IMR-90 (cell line): ENCODE results near the gene SMYD5. TPM values are rescaled to one million over a fixed set of nuclear protein-coding genes. Genes with fewer than 3 reads are reported as not detected.

Experiments used
- ATAC-seq: fragments of 200-7000 bp; cut with Tn5 transposase; 2 replicates; pipeline ENCODE4 v1.9.1; 2020; ENCODE audit warnings: low read depth, mild to moderate bottlenecking, moderate library complexity
- BruUV-seq: library from RNA; stranded (reverse); fragments of 400-500 nt; replicated peaks from 2 replicates; lab custom pipeline; 2021; lab: Mats Ljungman, UMichigan
- CTCF ChIA-PET: fragments of 300-600 bp; formaldehyde crosslinking; extraction: SDS; loops from one replicate; lab custom pipeline; 2021; ENCODE audit warnings: antibody characterized with exemption; lab: Yijun Ruan, JAX
- POLR2A ChIA-PET: fragments of 300-600 bp; sonication (Branson Sonifier 250); formaldehyde crosslinking; loops from one replicate; lab custom pipeline; 2022; ENCODE audit warnings: antibody characterized with exemption; ENCODE audit not compliant: unreplicated experiment; lab: Charles Lee
- DNase-seq: peaks from one replicate; pipeline ENCODE4 v3.0.0; 2013
- H2AFZ ChIP-seq: replicated peaks from 2 replicates; pipeline ENCODE3; 2013; ENCODE audit warnings: low read length, mild to moderate bottlenecking; ENCODE audit not compliant: poor library complexity
- H2AK5ac ChIP-seq: 2 replicates; pipeline ENCODE4 v1.6.1; 2013; ENCODE audit warnings: low read depth, low read length, inconsistent platforms
- H2AK9ac ChIP-seq: replicated peaks from 2 replicates; pipeline ENCODE3; 2013; ENCODE audit warnings: mild to moderate bottlenecking, low read depth, low read length, moderate library complexity; ENCODE audit not compliant: poor library complexity
- H2BK120ac ChIP-seq: 2 replicates; pipeline ENCODE4 v1.6.1; 2013; ENCODE audit warnings: low read depth, low read length, inconsistent platforms
- H2BK15ac ChIP-seq: 3 replicates; pipeline ENCODE4 v1.6.1; 2013; ENCODE audit warnings: low read depth, low read length, inconsistent platforms
- H2BK20ac ChIP-seq: 2 replicates; pipeline ENCODE4 v1.6.1; 2013; ENCODE audit warnings: low read depth, mild to moderate bottlenecking, inconsistent platforms, low read length, moderate library complexity
- H2BK5ac ChIP-seq: 2 replicates; pipeline ENCODE4 v1.6.1; 2013; ENCODE audit warnings: mild to moderate bottlenecking, low read depth, low read length, inconsistent platforms; ENCODE audit not compliant: poor library complexity, severe bottlenecking
- H3K14ac ChIP-seq: replicated peaks from 2 replicates; pipeline ENCODE4 v1.6.1; 2013; ENCODE audit warnings: low read depth, low read length, inconsistent platforms
- H3K18ac ChIP-seq: 2 replicates; pipeline ENCODE4 v1.6.1; 2013; ENCODE audit warnings: low read depth, low read length, control low read depth
- H3K23ac ChIP-seq: 2 replicates; pipeline ENCODE4 v1.6.1; 2013; ENCODE audit warnings: low read depth, low read length, inconsistent platforms
- H3K27ac ChIP-seq: 2 replicates; pipeline ENCODE4 v1.5.1; 2013; ENCODE audit warnings: mild to moderate bottlenecking, control low read depth, low read length; ENCODE audit not compliant: insufficient read depth
- H3K27me3 ChIP-seq: 2 replicates; pipeline ENCODE4 v1.6.1; 2013; ENCODE audit warnings: low read length; ENCODE audit not compliant: control insufficient read depth, insufficient read depth
- H3K36me3 ChIP-seq: 2 replicates; pipeline ENCODE4 v1.6.1; 2013; ENCODE audit warnings: low read length, mixed read lengths; ENCODE audit not compliant: control insufficient read depth, insufficient read depth
- H3K4ac ChIP-seq: 2 replicates; pipeline ENCODE4 v1.6.1; 2013; ENCODE audit warnings: low read depth, low read length, inconsistent platforms
- H3K4me1 ChIP-seq: 2 replicates; pipeline ENCODE4 v1.6.1; 2013; ENCODE audit warnings: low read length, mixed read lengths; ENCODE audit not compliant: control insufficient read depth, insufficient read depth
- H3K4me2 ChIP-seq: 2 replicates; pipeline ENCODE4 v1.6.1; 2013; ENCODE audit warnings: low read depth, mild to moderate bottlenecking, control low read depth, low read length, moderate library complexity
- H3K4me3 ChIP-seq: 2 replicates; pipeline ENCODE4 v1.5.1; 2013; ENCODE audit warnings: low read depth, mild to moderate bottlenecking, control low read depth, low read length, moderate library complexity; ENCODE audit not compliant: insufficient read depth
- H3K56ac ChIP-seq: 2 replicates; pipeline ENCODE4 v1.6.1; 2013; ENCODE audit warnings: low read length, inconsistent platforms; ENCODE audit not compliant: insufficient read depth; ENCODE audit errors: extremely low read depth
- H3K79me1 ChIP-seq, 2 experiments: 2 replicates each; pipeline ENCODE4 v1.6.1; 2013; ENCODE audit warnings: low read length in 2 of 2, inconsistent platforms in 1 of 2, low read depth in 1 of 2
- H3K9ac ChIP-seq: 2 replicates; pipeline ENCODE4 v1.6.1; 2013; ENCODE audit warnings: low read depth, low read length, control low read depth
- H3K9me1 ChIP-seq: 2 replicates; pipeline ENCODE4 v1.6.1; 2013; ENCODE audit warnings: low read length, inconsistent platforms; ENCODE audit not compliant: insufficient read depth
- H3K9me3 ChIP-seq: 2 replicates; pipeline ENCODE4 v1.6.1; 2013; ENCODE audit warnings: low read length; ENCODE audit not compliant: control insufficient read depth, insufficient read depth
- H4K20me1 ChIP-seq: 2 replicates; pipeline ENCODE4 v1.6.1; 2013; ENCODE audit warnings: low read length, inconsistent platforms; ENCODE audit not compliant: insufficient read depth
- H4K5ac ChIP-seq: 2 replicates; pipeline ENCODE4 v1.6.1; 2013; ENCODE audit warnings: mild to moderate bottlenecking, low read depth, low read length, control low read depth
- H4K8ac ChIP-seq, 2 experiments: 2 replicates each; pipeline ENCODE4 v1.6.1; 2013; ENCODE audit warnings: low read depth in 2 of 2, low read length in 2 of 2, control low read depth in 1 of 2, inconsistent platforms in 1 of 2
- H4K91ac ChIP-seq: 2 replicates; pipeline ENCODE4 v1.6.1; 2013; ENCODE audit warnings: low read depth, low read length, inconsistent platforms; ENCODE audit not compliant: insufficient read depth
- BHLHE40 ChIP-seq: fragments of 150-350 bp; IDR thresholded peaks from 2 replicates; pipeline ENCODE4 v1.6.1; 2016; ENCODE audit warnings: mild to moderate bottlenecking, low read depth, low read length
- CEBPB ChIP-seq: IDR thresholded peaks from 2 replicates; pipeline ENCODE4 v1.6.1; 2012; ENCODE audit warnings: low read depth, low read length, improper control_type of control experiment
- CHD1 ChIP-seq: IDR thresholded peaks from 2 replicates; pipeline ENCODE4 v1.6.1; 2012; ENCODE audit warnings: low read depth, low read length, improper control_type of control experiment
- ELK1 ChIP-seq: fragments of 150-350 bp; IDR thresholded peaks from 2 replicates; pipeline ENCODE4 v1.6.1; 2016; ENCODE audit warnings: low read depth, mild to moderate bottlenecking, low read length, moderate library complexity, borderline replicate concordance
- FOS ChIP-seq: fragments of 150-350 bp; IDR thresholded peaks from 2 replicates; pipeline ENCODE4 v1.6.1; 2016; ENCODE audit warnings: low read depth, low read length
- MAZ ChIP-seq: IDR thresholded peaks from 2 replicates; pipeline ENCODE4 v1.6.1; 2012; ENCODE audit warnings: low read depth, mild to moderate bottlenecking, low read length, improper control_type of control experiment, moderate library complexity, borderline replicate concordance
- MXI1 ChIP-seq: IDR thresholded peaks from 2 replicates; pipeline ENCODE4 v1.6.1; 2012; ENCODE audit warnings: low read depth, mild to moderate bottlenecking, low read length, moderate library complexity, borderline replicate concordance
- NFE2L2 ChIP-seq: fragments of 150-350 bp; IDR thresholded peaks from 2 replicates; pipeline ENCODE4 v1.6.1; 2016; ENCODE audit warnings: low read depth, mild to moderate bottlenecking, low read length
- POLR2A ChIP-seq: IDR thresholded peaks from 2 replicates; pipeline ENCODE4 v1.6.1; 2012; ENCODE audit warnings: mild to moderate bottlenecking, low read depth, low read length
- RAD21 ChIP-seq: IDR thresholded peaks from 2 replicates; pipeline ENCODE4 v1.6.1; 2012; ENCODE audit warnings: low read length, improper control_type of control experiment
- RFX5 ChIP-seq: IDR thresholded peaks from 2 replicates; pipeline ENCODE4 v1.8.0; 2012; ENCODE audit warnings: low read depth, mild to moderate bottlenecking, low read length, moderate library complexity
- SMC3 ChIP-seq: fragments of 150-350 bp; IDR thresholded peaks from 2 replicates; pipeline ENCODE4 v1.6.1; 2016; ENCODE audit warnings: low read depth, mild to moderate bottlenecking, antibody characterized with exemption, low read length, moderate library complexity
- WGBS, 2 experiments: methylation state at CpG; one replicate each; pipeline versions ENCODE4 v1.1.5 to v1.1.7; 2013; ENCODE audit warnings: missing lambda C conversion rate in 2 of 2; ENCODE audit not compliant: insufficient read length in 1 of 2; ENCODE audit errors: extremely low coverage in 2 of 2; 5-methylcytosine and 5-hydroxymethylcytosine counted together
- dilution Hi-C: fragments of 300-500 bp; cut with HindIII; formaldehyde crosslinking; loops from one replicate; pipeline ENCODE4 v1.14.3; 2018; ENCODE audit warnings: low sequenced_read_pairs; ENCODE audit not compliant: unreplicated experiment
- in situ Hi-C: fragments of 300-500 bp; cut with MboI; formaldehyde crosslinking; loops from 3 replicates; pipeline ENCODE4 v1.14.3; 2019; ENCODE audit warnings: low sequenced_read_pairs, inconsistent platforms, mixed read lengths
- intact Hi-C: fragments of 100-400 bp; cut with micrococcal nuclease; formaldehyde crosslinking; loops from 2 replicates; pipeline ENCODE4 v1.10.0; 2022
- polyA plus RNA-seq, 3 experiments: library from polyadenylated mRNA; depleted of rRNA; stranded (reverse); fragments of >200 nt; gene quantifications; 2 replicates each; pipeline ENCODE4 v1.2.3, GENCODE V29; 2012; ENCODE audit warnings: low replicate concordance in 1 of 3
- total RNA-seq: library from RNA; depleted of rRNA; stranded (reverse); fragments of >200 nt; gene quantifications from 2 replicates; pipeline ENCODE4 v1.2.3, GENCODE V29; 2012
- TF ChIP-seq, protein P1 (sequence below): fragments of 150-350 bp; IDR thresholded peaks from 2 replicates; pipeline ENCODE4 v1.6.1; 2017; ENCODE audit warnings: mild to moderate bottlenecking, antibody characterized with exemption, low read length, low read depth
- TF ChIP-seq, protein P2 (sequence below): conservative IDR thresholded peaks from 2 replicates; pipeline ENCODE4 v1.5.1; 2012; ENCODE audit warnings: mild to moderate bottlenecking, low read depth, low read length, improper control_type of control experiment

SMYD5 gene
- total and polyA plus RNA-seq, 2 of the 4 experiments (the other 2 are of a cell fraction) = 17.8 to 19.7 TPM

GRCh38 chr2:73232403-73233153, 18.5 kb downstream of the SMYD5 start:
- H3K18ac ChIP-seq = no peak overlapping the region
- peak overlapping the region; percentile 23; the same call in 1 of the 2 replicates for H3K9ac ChIP-seq
- H4K8ac ChIP-seq = peak overlapping the region; percentile 13 to 30; a peak in 2 of 4 replicates
- H3K14ac ChIP-seq = peak overlapping the region; percentile 24; the same call in 1 of the 2 replicates
- no peak overlapping the region for H4K91ac ChIP-seq
- peak overlapping the region; percentile 22 for H2AK9ac ChIP-seq
- in situ Hi-C loops = no loop called here
- 0% methylated on average over 17 of the region's 37 CpGs; no CpG with 5 or more reads in 1 of the 2 experiments for WGBS, 2 experiments
- H3K27me3 ChIP-seq = no peaks in the 10 kb centered on the region
- H2AK5ac ChIP-seq = peak overlapping the region; percentile 9; the same call in 1 of the 2 replicates
- H3K23ac ChIP-seq = peak overlapping the region; percentile 91; the same call in 1 of the 2 replicates
- no peak overlapping the region for H2BK20ac ChIP-seq
- no peak overlapping the region for H2BK15ac ChIP-seq
- no peak overlapping the region for H2BK5ac ChIP-seq
- no peaks in the 10 kb centered on the region for H3K9me3 ChIP-seq
- POLR2A ChIA-PET = interaction anchor here (0.6 kb wide), 1 partner anchor 35 kb away, joined by 4 read pairs; no protein-coding TSS in a partner anchor
- H3K4ac ChIP-seq = peak overlapping the region; percentile 49
- peaks cover 9% of the 10 kb centered on the region for H3K9me1 ChIP-seq
- H2BK120ac ChIP-seq = no peak overlapping the region
- intact Hi-C loops = loop anchor here (5.0 kb wide), 1 partner anchor 505 kb away; the partner anchor contains the start of gene TPRKB
- H2AFZ ChIP-seq = peak overlapping the region; percentile 95
- dilution Hi-C loops = no loop called here
- no peak for ATAC-seq
- CTCF ChIA-PET = no interaction called here
- no peak overlapping the region for H4K5ac ChIP-seq
- H4K20me1 ChIP-seq = peaks cover 34% of the 10 kb centered on the region
- H3K36me3 ChIP-seq = peaks cover 1% of the 10 kb centered on the region
- peaks cover 5% of the 10 kb centered on the region; the same call in 1 of the 2 replicates for H3K4me1 ChIP-seq
- no peak overlapping the region for H3K56ac ChIP-seq
- DNase-seq = no peak
- BruUV-seq = no TSS peak
- peaks cover 5 to 35% of the 10 kb centered on the region in 2 experiments for H3K79me1 ChIP-seq
- H3K27ac ChIP-seq = peak overlapping the region; percentile 26; the same call in 1 of the 2 replicates
- H3K4me3 ChIP-seq = peak overlapping the region; percentile 51
- peak overlapping the region; percentile 95 for H3K4me2 ChIP-seq
- no peak for TF ChIP-seq FOS
- TF ChIP-seq RFX5 = no peak
- TF ChIP-seq SMC3 = no peak
- TF ChIP-seq CEBPB = no peak
- no peak for TF ChIP-seq RAD21
- TF ChIP-seq MXI1 = no peak
- TF ChIP-seq, protein P1, sequence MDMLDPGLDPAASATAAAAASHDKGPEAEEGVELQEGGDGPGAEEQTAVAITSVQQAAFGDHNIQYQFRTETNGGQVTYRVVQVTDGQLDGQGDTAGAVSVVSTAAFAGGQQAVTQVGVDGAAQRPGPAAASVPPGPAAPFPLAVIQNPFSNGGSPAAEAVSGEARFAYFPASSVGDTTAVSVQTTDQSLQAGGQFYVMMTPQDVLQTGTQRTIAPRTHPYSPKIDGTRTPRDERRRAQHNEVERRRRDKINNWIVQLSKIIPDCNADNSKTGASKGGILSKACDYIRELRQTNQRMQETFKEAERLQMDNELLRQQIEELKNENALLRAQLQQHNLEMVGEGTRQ = no peak
- no peak for TF ChIP-seq ELK1
- TF ChIP-seq CHD1 = no peak
- no peak for TF ChIP-seq MAZ
- TF ChIP-seq NFE2L2 = no peak
- TF ChIP-seq BHLHE40 = no peak
- no peak for TF ChIP-seq POLR2A
- TF ChIP-seq, protein P2, sequence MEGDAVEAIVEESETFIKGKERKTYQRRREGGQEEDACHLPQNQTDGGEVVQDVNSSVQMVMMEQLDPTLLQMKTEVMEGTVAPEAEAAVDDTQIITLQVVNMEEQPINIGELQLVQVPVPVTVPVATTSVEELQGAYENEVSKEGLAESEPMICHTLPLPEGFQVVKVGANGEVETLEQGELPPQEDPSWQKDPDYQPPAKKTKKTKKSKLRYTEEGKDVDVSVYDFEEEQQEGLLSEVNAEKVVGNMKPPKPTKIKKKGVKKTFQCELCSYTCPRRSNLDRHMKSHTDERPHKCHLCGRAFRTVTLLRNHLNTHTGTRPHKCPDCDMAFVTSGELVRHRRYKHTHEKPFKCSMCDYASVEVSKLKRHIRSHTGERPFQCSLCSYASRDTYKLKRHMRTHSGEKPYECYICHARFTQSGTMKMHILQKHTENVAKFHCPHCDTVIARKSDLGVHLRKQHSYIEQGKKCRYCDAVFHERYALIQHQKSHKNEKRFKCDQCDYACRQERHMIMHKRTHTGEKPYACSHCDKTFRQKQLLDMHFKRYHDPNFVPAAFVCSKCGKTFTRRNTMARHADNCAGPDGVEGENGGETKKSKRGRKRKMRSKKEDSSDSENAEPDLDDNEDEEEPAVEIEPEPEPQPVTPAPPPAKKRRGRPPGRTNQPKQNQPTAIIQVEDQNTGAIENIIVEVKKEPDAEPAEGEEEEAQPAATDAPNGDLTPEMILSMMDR = no peak
